Keratinocyte (primary cell): Measurements from ENCODE around the gene SPRTN.

ENCODE experiments used
- CTCF ChIP-seq, 3 experiments: IDR thresholded peaks in 1 of 3; conservative IDR thresholded peaks in 1 of 3; optimal IDR thresholded peaks in 1 of 3; 2 replicates in 2 of 3; 3 replicates in 1 of 3; pipeline versions ENCODE3 to v1.5.1; 2011; ENCODE audit warnings: low read length in 3 of 3, mild to moderate bottlenecking in 3 of 3, moderate library complexity in 2 of 3, control low read depth in 1 of 3, inconsistent platforms in 1 of 3; ENCODE audit not compliant: insufficient read depth in 2 of 3; ENCODE audit errors: extremely low read depth in 1 of 3
- EZH2 ChIP-seq: IDR thresholded peaks from one replicate; pipeline ENCODE4 v1.6.1; 2012; ENCODE audit warnings: inconsistent platforms, mild to moderate bottlenecking, low read length, moderate library complexity

GRCh38 chr1:231372501-231372900 lies 34.4 kb downstream of the SPRTN start:
- TF ChIP-seq CTCF (optimal IDR thresholded peaks at IDR 0.05 in 1 of 3, IDR thresholded peaks at IDR 0.05 in 1 of 3, conservative IDR thresholded peaks at IDR 0.05 in 1 of 3; ENCODE audit: extremely low read depth in 1 of 3, insufficient read depth in 2 of 3, low read length in 3 of 3) (no peak), EZH2 (no peak)
